GM12801 (cell line): ENCODE measurements around the gene TIMP1.

ENCODE experiments used
- CTCF ChIP-seq: IDR thresholded peaks from one replicate; pipeline ENCODE4 v1.5.1; 2011; ENCODE audit warnings: control low read depth; ENCODE audit not compliant: insufficient read length; ENCODE audit errors: extremely low read depth

The TIMP1 gene

GRCh38 chrX:47560179-47560933 is 21.9 kb upstream of the TIMP1 start:
- TF ChIP-seq CTCF: no peak

DNA sequence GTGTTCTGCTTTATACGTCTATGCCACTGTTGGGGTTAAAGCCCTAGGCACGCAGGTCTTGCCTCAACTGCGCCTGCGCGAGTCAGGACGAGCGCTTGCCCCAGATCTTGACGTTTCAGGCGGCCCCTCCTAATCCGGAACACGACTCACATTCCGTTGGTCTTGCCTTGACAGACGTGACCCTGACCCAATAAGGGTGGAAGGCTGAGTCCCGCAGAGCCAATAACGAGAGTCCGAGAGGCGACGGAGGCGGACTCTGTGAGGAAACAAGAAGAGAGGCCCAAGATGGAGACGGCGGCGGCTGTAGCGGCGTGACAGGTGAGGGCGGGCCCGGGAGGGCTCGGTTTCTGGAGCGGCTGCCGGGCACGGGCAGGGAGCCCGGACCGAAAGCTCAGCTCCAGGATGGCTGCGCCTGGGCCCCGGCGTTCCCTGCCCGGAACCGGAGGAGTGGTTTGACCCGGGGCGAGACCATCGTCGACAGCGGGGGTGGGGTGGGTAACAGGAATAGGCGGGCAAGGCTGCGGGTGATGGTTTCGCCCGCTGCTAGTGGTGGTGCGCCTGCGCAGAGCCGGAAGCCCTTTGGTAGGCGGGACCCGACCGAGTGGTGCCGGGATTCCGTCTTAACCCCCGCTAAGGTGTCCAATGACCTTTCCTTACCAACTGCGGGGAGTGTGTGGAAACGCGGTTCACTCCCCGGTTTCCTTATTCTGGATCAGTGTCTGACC is 21.1 kb upstream of the TIMP1 start, which contains the start of gene ARAF:
ARAF (plus strand) TSS at position 272 of the 725 bp plus-strand sequence. CDS start 1,763 bp downstream, outside the sequence.
- no peak for TF ChIP-seq CTCF

- TF ChIP-seq CTCF: no peak
Measured at GRCh38 chrX:47561659-47562151, 20.5 kb upstream of the TIMP1 start.

GRCh38 chrX:47562615-47563243 is 19.5 kb upstream of the TIMP1 start:
- TF ChIP-seq CTCF: no peak

GRCh38 chrX:47563801-47564315 is 18.4 kb upstream of the TIMP1 start:
- TF ChIP-seq CTCF: no peak

DNA sequence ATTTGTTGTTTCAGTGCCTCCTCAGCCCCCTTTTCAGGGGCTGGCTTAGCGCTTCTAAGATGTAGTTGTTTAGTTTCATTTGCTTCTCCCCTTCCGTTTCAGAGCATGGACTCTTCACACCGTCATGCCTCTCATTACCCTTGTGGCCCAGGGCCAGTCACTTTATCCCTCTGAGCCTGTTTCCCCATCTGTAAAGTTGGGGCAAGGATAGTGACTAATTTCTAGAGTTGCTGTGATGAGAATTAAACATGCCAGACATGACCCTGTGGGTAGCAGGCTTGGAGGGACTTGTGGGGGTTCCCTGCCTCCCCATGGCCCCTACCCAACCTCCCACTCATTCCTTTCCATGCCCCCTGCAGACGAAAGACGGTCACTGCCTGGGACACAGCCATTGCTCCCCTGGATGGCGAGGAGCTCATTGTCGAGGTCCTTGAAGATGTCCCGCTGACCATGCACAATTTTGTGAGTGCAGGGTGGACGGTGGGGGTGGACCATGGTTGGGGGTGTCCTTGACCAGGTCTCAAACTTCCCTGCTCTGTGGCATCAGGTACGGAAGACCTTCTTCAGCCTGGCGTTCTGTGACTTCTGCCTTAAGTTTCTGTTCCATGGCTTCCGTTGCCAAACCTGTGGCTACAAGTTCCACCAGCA is 17.7 kb upstream of the TIMP1 start:
- no peak for TF ChIP-seq CTCF

DNA sequence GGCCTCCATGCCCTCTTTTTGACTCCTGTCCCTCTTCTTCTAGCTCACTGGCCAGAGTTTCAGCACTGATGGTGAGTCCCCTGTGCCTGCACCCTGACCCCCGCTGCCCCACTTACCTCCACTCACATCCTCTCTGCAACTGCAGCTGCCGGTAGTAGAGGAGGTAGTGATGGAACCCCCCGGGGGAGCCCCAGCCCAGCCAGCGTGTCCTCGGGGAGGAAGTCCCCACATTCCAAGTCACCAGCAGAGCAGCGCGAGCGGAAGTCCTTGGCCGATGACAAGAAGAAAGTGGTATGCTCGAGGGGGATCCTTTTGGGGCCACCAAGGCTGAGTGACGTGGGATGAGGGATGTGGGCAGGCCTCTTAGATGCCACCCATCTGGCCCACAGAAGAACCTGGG is 15.4 kb upstream of the TIMP1 start:
- TF ChIP-seq CTCF: no peak
